Suppressor macrophage treated with lipopolysaccharide for 4 hours (primary cell): ENCODE results near the gene SLC39A11.

ENCODE experiments used
- DNase-seq: peaks from one replicate; pipeline ENCODE4 v3.0.0-alpha.2; 2020

The SLC39A11 gene

DNA sequence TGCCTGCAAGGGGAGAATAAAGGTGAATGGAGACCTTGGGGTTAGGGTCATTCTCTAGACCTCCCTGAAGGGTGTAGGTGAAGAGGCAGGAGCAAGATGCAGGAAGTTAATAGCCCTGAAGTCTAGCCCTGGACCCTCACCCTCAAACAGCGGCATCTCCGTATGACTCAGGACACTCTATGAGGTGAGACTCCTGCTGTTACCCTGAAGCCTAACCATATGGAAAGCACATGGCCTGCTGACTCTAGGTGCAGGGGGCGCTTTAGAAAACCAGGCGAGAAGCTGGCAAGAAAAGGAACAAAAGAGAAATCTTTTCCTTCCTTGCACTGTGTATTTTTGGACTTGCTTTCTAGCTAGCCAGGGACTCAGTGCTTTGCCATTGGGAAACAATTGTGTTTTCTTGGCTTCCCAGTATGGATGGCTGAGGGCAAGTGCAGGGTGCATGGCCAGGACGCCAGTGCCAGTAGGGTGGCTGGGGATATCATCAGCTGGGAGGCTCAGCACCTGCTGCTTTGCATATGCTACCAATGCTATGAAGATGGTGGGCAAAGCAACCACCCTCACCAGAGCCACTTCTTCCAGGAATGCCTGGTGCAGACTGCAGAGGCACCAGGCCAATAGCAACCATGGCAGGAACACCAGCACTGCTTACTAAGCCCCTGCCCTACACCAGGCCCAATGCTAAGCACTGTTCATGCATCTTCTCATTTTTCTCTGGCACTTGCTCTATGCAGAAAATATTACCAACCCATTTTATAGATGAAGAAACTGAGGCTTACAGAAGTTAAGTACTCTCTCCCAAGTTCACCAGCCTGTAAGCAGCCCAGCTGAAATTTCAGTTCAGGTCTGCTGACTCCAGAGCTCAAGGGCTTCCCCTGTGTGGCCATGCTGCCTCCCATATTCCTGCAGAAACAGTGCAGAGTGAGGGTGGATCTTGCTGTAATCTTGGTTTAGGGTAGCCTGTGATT lies 425.1 kb downstream of the SLC39A11 start:
- no peak for DNase-seq

DNA sequence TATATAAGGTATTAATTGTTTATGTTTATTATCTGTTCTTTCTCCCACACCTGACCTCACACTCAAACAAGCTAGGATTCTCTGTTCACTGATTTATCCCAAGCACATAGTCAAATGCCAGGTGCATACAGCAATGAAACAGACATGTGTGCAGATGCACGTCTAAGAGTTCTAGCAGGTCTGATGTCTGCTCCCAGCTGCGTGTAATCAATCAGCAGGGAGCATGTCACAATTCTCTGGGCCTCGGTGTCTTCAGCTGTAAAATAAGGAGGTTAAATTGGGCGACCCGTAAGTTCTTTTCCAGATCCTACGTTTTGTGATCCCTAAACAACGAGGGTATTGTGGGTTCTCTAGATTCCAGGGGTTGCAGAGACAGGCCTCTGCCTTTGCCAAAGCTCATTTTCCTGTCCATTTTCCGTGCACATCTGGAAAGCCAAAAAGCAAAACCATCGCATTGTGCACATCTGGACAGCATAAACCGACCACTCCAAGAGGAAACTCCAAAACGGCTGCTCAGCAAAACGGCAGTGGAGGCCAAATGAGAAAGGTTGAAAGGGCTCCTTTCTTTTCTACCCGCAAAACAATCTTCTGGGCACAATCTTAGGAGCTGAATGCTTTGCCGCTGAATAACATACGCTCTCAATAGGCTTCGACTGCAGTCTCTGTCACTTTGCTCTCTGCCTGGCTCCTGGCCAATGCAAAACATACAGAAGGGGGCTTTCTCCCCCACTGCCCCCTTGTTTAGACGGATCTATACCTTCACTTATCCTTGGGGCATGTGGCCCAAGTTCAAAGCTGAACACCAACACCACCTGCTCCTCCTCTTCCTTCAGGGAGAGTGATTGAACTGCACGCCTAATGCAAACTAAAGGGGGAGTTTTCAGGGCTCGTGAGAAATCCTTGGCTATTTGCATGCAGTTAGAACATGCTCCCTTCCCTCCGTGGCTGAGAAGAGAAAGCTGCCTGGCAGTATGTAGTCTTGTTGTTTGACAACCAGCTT lies 426.3 kb downstream of the SLC39A11 start:
- no peak for DNase-seq

GRCh38 chr17:72662827-72663190 lies 429.7 kb downstream of the SLC39A11 start:
- DNase-seq, result no peak

- no peak for DNase-seq
Measured at GRCh38 chr17:72661945-72662826, 430.3 kb downstream of the SLC39A11 start.

- DNase-seq, result no peak
Measured at GRCh38 chr17:72661116-72661944, 431.2 kb downstream of the SLC39A11 start.

GRCh38 chr17:72660274-72661115 lies 432.0 kb downstream of the SLC39A11 start:
- no peak for DNase-seq

DNA sequence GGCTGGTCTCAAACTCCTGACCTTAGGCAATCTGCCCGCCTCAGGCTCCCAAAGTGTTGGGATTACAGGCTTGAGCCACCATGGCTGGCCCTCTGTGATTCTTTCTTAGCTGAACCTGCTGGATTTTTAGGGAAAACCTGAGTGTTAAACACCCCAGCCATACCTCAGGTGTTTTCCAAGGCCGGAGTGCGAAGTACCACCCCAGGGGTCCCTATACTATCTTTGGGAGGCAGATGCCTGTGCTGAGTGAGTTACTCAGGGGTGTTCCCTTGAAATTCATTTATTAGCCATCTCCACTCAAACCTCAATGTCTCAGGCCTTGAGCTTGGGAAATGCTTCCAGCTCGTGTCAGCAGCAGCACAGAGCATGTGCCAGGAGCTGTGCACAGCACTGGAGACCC lies 432.7 kb downstream of the SLC39A11 start:
- no peak for DNase-seq

- DNase-seq, result no peak
Measured at GRCh38 chr17:72658675-72659074, 433.8 kb downstream of the SLC39A11 start.

GRCh38 chr17:72657467-72658317 lies 434.8 kb downstream of the SLC39A11 start:
- DNase-seq, result no peak

DNA sequence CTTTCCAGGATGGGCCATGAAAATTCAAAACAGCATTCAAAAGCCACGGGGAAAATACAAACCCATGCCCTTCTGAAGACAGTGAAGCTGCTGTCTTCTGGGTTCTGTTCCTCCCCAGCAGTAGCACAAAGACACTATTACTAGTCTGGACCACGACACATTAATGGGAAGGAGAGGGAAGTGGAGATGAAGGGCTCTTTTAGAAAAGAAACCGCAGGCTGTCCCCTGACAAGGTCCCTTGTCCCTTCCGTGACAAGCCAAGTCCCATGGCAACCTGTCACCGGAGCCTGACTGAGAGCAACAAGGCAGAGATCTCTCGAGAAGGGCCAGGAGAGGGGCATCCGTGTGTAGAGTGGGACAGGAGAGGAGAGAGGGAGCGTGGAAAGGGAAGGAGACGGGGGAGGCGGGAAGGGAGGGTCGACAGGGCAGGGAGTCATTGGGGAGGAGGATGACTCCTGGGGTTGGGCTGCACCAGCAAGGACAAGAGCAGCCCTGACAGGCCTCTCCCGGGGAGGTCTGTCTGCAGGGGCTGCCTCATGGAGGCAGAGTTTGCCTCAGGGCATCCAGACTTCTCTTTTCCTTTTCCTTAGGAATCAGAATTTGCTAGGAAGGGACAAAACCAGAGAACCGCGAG lies 436.2 kb downstream of the SLC39A11 start:
- no peak for DNase-seq

DNA sequence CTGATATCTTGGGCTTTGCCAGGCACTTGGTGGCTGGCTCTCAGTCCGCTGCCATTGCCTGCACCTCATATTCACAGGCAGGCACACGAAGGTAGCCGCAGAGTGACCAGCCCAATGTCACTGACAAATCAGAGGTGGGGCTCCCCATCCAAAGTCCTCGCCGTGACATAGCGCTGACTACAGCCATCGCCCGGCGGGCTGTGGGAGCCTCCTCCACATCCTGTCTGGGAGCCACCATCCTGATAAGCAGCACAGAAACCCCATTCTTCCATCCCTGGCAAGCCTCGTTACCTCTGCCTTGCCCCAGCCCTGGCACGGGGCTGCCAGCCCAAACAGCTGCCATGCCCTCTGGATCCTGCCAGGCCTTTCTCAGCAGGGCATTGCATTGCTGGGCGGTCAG lies 437.8 kb downstream of the SLC39A11 start:
- no peak for DNase-seq

DNA sequence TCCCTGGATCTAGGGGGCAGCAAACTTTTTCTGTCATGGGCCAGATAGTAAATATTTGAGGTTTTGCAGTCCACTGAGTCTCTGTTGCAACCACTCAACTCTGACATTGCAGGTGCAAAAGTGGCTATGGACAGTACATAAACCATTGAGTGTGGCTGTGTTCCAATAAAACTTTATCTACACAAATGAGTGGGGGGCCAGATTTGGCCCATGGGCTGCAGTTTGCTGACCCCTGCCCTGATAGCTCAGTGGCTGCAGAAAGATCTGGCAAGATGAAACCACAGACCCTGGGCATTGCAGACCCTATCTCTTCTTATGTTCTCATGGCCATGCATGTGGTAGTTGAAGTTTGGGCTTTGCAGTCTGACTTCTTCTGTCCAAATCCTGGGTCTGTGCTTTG lies 440.5 kb downstream of the SLC39A11 start:
- no peak for DNase-seq

- DNase-seq, result no peak
Measured at GRCh38 chr17:72648702-72649101, 443.8 kb downstream of the SLC39A11 start.

GRCh38 chr17:72646176-72646575 lies 446.3 kb downstream of the SLC39A11 start:
- DNase-seq, result no peak

- no peak for DNase-seq
Measured at GRCh38 chr17:72644492-72644891, 448.0 kb downstream of the SLC39A11 start.

GRCh38 chr17:72643575-72644216 lies 448.8 kb downstream of the SLC39A11 start:
- no peak for DNase-seq

GRCh38 chr17:72642720-72643119 lies 449.8 kb downstream of the SLC39A11 start:
- no peak for DNase-seq

DNA sequence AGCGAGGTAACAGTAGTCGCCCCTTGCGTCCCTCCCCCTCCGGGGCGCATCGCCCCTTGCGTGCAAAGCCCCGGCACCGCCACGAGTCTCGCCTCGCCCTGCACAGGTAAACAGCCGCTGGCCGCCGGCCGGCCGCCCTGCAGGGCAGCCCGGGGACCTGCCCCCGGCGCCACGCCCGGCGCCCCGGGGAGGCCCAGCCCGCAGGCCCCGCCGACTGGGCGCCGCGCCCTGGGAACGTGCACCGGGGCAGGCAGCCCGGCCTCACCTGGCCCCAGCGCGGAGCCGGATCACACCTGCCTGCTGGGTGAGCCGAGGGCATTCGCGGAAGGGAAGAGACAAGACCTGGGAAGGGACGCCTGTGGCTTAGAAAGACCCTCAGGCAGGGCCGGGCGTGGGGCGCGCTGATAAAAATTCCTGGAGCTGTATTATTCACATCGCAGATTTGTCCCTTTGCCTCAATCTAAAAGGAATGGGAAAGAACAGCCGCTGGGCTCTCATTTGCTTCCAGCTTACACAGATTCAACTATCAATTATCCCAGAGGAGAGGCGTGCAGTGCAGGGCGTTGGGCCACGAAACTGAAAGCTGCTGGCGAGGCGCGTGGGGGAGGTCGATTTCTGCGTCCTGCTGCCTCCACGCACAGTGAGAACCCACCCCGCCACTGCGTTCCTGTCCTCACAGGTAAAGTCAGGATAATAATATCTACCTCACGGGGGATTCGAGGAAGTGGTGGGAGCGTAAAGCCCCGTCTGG lies 451.9 kb downstream of the SLC39A11 start:
- no peak for DNase-seq
